ENCODE data around the gene CPSF2.

Gene CPSF2

DNA sequence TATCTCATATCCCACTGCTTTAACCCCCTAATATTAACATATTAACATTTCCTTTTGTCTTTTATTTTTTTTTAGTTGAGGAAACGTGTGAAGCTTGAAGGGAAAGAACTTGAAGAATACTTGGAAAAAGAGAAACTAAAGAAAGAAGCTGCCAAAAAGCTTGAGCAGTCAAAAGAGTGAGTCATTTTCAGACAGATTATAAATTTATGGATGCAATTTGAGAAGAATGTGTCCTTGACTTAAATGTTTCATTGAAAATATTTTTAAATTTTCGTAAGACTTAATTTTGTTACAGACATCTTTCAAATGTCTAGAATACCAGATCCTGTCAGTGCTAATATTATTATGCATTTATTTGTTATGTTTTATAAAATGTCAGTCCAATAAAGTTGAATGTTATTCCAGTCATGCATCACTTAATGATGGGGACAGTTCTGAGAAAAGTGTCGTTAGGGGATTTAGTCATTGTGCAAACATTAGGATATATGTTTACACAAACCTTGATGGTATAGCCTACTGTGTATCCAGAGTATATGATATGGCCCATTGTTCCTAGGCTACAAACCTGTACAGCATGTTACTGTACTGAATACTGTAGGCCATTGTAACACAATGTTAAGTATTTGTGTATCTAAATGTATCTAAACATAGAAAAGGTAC is 32.6 kb downstream of the CPSF2 start:
- Histone ChIP-seq H3K79me2 (ENCODE audit: insufficient read depth, low read depth) (no peaks in the 10 kb centered on the region), H3K4me2 (no peak overlapping the region), H3K36me3 (ENCODE audit: insufficient read depth) (no peaks in the 10 kb centered on the region), H2AFZ (ENCODE audit: low read depth) (no peak overlapping the region), H3K9ac (no peak overlapping the region), H3K27me3 (ENCODE audit: insufficient read depth, low read depth) (no peaks in the 10 kb centered on the region), H4K20me1 (ENCODE audit: insufficient read depth) (no peaks in the 10 kb centered on the region), H3K27ac (no peak overlapping the region), H3K4me3 (IDR thresholded peaks at IDR 0.05; ENCODE audit: insufficient read depth, low read depth, low read length) (no peak overlapping the region), H3K4me1 (ENCODE audit: low read depth, poor library complexity, severe bottlenecking) (no peaks in the 10 kb centered on the region)
- TF ChIP-seq, protein P1, sequence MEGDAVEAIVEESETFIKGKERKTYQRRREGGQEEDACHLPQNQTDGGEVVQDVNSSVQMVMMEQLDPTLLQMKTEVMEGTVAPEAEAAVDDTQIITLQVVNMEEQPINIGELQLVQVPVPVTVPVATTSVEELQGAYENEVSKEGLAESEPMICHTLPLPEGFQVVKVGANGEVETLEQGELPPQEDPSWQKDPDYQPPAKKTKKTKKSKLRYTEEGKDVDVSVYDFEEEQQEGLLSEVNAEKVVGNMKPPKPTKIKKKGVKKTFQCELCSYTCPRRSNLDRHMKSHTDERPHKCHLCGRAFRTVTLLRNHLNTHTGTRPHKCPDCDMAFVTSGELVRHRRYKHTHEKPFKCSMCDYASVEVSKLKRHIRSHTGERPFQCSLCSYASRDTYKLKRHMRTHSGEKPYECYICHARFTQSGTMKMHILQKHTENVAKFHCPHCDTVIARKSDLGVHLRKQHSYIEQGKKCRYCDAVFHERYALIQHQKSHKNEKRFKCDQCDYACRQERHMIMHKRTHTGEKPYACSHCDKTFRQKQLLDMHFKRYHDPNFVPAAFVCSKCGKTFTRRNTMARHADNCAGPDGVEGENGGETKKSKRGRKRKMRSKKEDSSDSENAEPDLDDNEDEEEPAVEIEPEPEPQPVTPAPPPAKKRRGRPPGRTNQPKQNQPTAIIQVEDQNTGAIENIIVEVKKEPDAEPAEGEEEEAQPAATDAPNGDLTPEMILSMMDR (conservative IDR thresholded peaks at IDR 0.05; ENCODE audit: low read depth, low read length) = no peak

DNA sequence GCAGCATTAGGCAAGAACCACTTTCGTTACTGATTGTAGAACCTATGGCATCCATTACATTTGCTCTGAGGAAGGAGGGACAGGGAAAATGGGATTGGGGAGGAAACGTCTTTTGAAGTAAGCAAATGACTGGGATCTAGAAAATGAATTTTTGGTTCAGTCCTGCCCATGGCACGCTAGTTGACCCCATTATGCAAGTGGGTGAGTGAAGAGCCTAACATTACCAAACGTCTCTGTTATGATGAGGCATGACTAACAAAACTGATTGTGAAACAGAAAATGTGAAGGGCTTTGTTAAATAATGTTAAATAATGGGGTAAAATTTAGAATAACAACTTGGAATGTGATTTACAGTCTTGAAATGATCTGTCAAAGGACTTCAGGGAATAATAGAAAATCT is 38.9 kb downstream of the CPSF2 start:
- no peak overlapping the region for H2AFZ ChIP-seq (ENCODE audit: low read depth)
- H3K36me3 ChIP-seq (ENCODE audit: insufficient read depth) = 0 out of 2 replicates have a peak, but pooled peaks cover 3% of the 10 kb centered on the region
- H3K79me2 ChIP-seq (ENCODE audit: insufficient read depth, low read depth) = no peaks in the 10 kb centered on the region
- no peak overlapping the region for H3K9ac ChIP-seq
- H3K27ac ChIP-seq = no peak overlapping the region
- H3K4me2 ChIP-seq = no peak overlapping the region
- no peaks in the 10 kb centered on the region for H4K20me1 ChIP-seq (ENCODE audit: insufficient read depth)
- no peak overlapping the region for H3K4me3 ChIP-seq (IDR thresholded peaks at IDR 0.05; ENCODE audit: insufficient read depth, low read depth, low read length)
- H3K27me3 ChIP-seq (ENCODE audit: insufficient read depth, low read depth) = no peaks in the 10 kb centered on the region
- TF ChIP-seq, protein P1 (conservative IDR thresholded peaks at IDR 0.05; ENCODE audit: low read depth, low read length) = no peak
- H3K4me1 ChIP-seq (ENCODE audit: low read depth, poor library complexity, severe bottlenecking) = no peaks in the 10 kb centered on the region

DNA sequence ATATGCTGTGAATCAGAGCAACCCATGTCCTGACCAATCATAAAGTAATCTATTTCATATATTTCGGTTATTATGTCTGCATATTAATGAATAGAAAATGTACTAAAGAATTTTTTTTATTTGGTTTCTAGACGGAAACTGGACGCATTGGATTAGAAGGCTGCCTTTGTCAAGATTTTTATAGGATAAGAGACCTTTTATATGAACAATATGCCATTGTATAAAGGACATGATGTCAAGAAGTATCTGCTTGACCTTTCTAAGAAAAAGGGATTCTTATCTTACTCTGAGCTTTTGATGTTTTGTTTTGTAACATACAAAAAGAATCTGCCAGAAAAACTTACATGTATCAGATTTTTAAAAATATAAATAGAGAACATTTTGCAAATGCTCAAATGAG is 39.8 kb downstream of the CPSF2 start:
- no peaks in the 10 kb centered on the region for H3K79me2 ChIP-seq (ENCODE audit: insufficient read depth, low read depth)
- no peak overlapping the region for H3K4me3 ChIP-seq (IDR thresholded peaks at IDR 0.05; ENCODE audit: insufficient read depth, low read depth, low read length)
- H3K4me1 ChIP-seq (ENCODE audit: low read depth, poor library complexity, severe bottlenecking) = no peaks in the 10 kb centered on the region
- H3K27me3 ChIP-seq (ENCODE audit: insufficient read depth, low read depth) = no peaks in the 10 kb centered on the region
- TF ChIP-seq, protein P1 (conservative IDR thresholded peaks at IDR 0.05; ENCODE audit: low read depth, low read length) = no peak
- H4K20me1 ChIP-seq (ENCODE audit: insufficient read depth) = no peaks in the 10 kb centered on the region
- H3K27ac ChIP-seq = no peak overlapping the region
- H2AFZ ChIP-seq (ENCODE audit: low read depth) = no peak overlapping the region
- H3K9ac ChIP-seq = no peak overlapping the region
- 0 out of 2 replicates have a peak, but pooled peaks cover 3% of the 10 kb centered on the region for H3K36me3 ChIP-seq (ENCODE audit: insufficient read depth)
- no peak overlapping the region for H3K4me2 ChIP-seq

- H3K4me3 ChIP-seq (IDR thresholded peaks at IDR 0.05; ENCODE audit: insufficient read depth, low read depth, low read length) = no peak overlapping the region
- TF ChIP-seq, protein P1 (conservative IDR thresholded peaks at IDR 0.05; ENCODE audit: low read depth, low read length) = no peak
- no peak overlapping the region for H2AFZ ChIP-seq (ENCODE audit: low read depth)
- H4K20me1 ChIP-seq (ENCODE audit: insufficient read depth) = no peaks in the 10 kb centered on the region
- no peaks in the 10 kb centered on the region for H3K79me2 ChIP-seq (ENCODE audit: insufficient read depth, low read depth)
- H3K4me1 ChIP-seq (ENCODE audit: low read depth, poor library complexity, severe bottlenecking) = no peaks in the 10 kb centered on the region
- H3K27me3 ChIP-seq (ENCODE audit: insufficient read depth, low read depth) = no peaks in the 10 kb centered on the region
- 0 out of 2 replicates have a peak, but pooled peaks cover 3% of the 10 kb centered on the region for H3K36me3 ChIP-seq (ENCODE audit: insufficient read depth)
- H3K4me2 ChIP-seq = no peak overlapping the region
- H3K27ac ChIP-seq = no peak overlapping the region
- no peak overlapping the region for H3K9ac ChIP-seq
Measured at GRCh38 chr14:92164958-92165357, 43.2 kb downstream of the CPSF2 start.
